PC-3 (cell line): ENCODE results near the gene CKS2.

Experiments used
- EZH2 ChIP-seq: fragments of 300-600 bp; sonication (generic); IDR thresholded peaks from one replicate; pipeline ENCODE4 v1.6.1; 2017; ENCODE audit warnings: antibody characterized with exemption, mild to moderate bottlenecking, low read length; ENCODE audit not compliant: unreplicated experiment
- TF ChIP-seq, protein P1 (sequence below): fragments of 300-600 bp; sonication (generic); conservative IDR thresholded peaks from 2 replicates; pipeline ENCODE4 v1.5.1; 2017; ENCODE audit warnings: antibody characterized with exemption, low read depth, mild to moderate bottlenecking, low read length

DNA sequence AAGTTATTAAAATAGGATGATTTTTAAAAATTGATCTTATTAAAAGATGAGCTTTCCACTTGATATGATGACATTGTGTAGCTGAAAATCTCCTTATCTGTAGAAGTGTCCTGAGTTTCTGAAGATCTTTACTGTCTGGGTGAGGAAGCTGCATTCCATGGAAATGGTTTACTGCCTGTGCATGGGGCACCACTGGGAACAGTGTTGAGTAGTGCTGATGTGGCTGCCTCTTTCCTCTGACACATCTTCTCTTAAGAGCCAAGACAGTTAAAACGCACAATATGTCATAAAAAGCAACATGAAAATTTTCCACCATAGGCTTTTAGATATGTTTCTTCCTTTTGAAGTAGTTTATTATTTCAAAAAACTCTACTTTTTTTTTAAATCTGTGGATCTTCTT is 32.0 kb downstream of the CKS2 start:
- TF ChIP-seq, protein P1, sequence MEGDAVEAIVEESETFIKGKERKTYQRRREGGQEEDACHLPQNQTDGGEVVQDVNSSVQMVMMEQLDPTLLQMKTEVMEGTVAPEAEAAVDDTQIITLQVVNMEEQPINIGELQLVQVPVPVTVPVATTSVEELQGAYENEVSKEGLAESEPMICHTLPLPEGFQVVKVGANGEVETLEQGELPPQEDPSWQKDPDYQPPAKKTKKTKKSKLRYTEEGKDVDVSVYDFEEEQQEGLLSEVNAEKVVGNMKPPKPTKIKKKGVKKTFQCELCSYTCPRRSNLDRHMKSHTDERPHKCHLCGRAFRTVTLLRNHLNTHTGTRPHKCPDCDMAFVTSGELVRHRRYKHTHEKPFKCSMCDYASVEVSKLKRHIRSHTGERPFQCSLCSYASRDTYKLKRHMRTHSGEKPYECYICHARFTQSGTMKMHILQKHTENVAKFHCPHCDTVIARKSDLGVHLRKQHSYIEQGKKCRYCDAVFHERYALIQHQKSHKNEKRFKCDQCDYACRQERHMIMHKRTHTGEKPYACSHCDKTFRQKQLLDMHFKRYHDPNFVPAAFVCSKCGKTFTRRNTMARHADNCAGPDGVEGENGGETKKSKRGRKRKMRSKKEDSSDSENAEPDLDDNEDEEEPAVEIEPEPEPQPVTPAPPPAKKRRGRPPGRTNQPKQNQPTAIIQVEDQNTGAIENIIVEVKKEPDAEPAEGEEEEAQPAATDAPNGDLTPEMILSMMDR: no peak
- no peak for TF ChIP-seq EZH2
